Measurements from ENCODE around the gene ABCA5.
"Not testable (repeated sequence)": the region's sequence is repeated elsewhere in the genome, so short reads cannot be mapped to it uniquely, and the experiment has no call there.

The ABCA5 gene

GRCh38 chr17:69213059-69213813 is 113.7 kb downstream of the ABCA5 start:
- DNase-seq (ENCODE audit: low spot score), result no peak

GRCh38 chr17:69208640-69209039 is 118.3 kb downstream of the ABCA5 start:
- DNase-seq (ENCODE audit: low spot score), result no peak

GRCh38 chr17:69207151-69207550 is 119.8 kb downstream of the ABCA5 start:
- no peak for DNase-seq (ENCODE audit: low spot score)

GRCh38 chr17:69198238-69198637 is 128.7 kb downstream of the ABCA5 start:
- no peak for DNase-seq (ENCODE audit: low spot score)

- not testable (repeated sequence) for DNase-seq (ENCODE audit: low spot score)
Observed at GRCh38 chr17:69196105-69196653, 130.8 kb downstream of the ABCA5 start.

All from HuH-7.5 (cell line).